Activated CD4-positive, alpha-beta T cell treated with anti-CD3 and anti-CD28 coated beads, Interleukin-2, Interleukin-6, amounts not matched to agents 100 ng/mL and 50 ng/mL, durations not matched to agents 16 hours and 8 hours (primary cell): ENCODE measurements around the gene CDC6.

Source experiments
- DNase-seq: peaks from one replicate; pipeline ENCODE4 v3.0.0-alpha.2; 2020

The CDC6 gene

DNA sequence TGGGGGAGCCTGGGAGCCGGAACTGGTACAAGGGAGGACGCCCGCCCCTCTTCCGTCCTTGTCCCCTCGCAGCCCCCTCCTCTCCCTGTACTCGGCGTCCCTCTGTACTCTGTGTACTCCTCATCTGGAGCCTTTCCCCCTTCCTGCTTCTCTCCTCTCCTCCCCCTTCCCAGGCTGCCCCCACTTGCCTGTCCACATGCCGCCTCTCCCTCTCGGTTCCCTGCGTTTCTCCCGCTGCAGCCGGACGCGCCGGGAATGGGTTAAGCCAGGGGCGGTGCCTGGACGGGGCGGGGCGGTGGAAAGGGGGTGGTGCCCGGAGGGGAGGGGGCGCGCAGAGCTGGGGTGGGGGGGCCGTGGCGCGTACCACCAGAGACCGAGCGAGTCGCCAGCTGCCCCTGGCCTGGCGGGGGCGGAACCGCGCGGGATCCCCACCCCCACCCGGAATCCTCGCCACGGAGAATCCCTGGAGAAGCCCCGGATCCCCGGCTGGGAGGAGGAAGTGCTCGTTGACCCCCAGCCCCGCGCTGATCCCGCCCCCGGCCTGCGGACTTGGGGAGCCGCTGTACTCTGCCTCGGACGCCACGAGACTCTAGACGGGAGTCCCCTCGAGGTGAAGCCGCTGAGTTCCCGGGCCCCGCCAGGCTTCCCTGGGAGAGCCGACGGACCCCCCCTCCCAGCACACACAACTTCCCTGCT, 54.3 kb downstream of the CDC6 start:
- no peak for DNase-seq

DNA sequence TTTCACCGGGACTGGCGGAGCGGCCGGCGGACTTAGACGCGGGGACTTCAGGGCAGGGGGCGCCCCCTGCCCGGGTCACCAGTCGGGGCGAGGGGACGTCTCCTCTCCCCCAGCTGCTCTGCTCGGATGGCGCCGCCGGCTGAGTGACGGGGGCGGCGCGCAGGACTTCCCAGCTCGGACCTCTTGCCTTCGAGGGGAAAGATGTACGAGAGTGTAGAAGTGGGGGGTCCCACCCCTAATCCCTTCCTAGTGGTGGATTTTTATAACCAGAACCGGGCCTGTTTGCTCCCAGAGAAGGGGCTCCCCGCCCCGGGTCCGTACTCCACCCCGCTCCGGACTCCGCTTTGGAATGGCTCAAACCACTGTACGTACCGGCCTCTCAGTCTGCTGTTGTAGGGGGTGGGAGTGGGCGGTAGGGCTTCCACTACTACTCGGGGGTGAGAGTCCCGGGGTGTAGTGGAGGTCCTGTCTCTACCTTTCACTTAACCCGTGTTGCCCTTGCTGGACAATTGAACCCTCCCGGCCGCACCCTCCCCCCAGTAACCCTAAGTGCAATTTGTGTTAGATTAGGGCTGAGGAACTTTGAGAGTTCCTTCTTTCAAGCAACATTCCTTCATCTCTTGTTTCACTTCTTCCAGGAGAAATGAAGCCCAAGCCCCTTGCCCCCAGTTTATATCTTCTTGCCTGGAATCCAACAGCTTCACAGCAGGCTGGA, 55.0 kb downstream of the CDC6 start:
- DNase-seq, result no peak

DNA sequence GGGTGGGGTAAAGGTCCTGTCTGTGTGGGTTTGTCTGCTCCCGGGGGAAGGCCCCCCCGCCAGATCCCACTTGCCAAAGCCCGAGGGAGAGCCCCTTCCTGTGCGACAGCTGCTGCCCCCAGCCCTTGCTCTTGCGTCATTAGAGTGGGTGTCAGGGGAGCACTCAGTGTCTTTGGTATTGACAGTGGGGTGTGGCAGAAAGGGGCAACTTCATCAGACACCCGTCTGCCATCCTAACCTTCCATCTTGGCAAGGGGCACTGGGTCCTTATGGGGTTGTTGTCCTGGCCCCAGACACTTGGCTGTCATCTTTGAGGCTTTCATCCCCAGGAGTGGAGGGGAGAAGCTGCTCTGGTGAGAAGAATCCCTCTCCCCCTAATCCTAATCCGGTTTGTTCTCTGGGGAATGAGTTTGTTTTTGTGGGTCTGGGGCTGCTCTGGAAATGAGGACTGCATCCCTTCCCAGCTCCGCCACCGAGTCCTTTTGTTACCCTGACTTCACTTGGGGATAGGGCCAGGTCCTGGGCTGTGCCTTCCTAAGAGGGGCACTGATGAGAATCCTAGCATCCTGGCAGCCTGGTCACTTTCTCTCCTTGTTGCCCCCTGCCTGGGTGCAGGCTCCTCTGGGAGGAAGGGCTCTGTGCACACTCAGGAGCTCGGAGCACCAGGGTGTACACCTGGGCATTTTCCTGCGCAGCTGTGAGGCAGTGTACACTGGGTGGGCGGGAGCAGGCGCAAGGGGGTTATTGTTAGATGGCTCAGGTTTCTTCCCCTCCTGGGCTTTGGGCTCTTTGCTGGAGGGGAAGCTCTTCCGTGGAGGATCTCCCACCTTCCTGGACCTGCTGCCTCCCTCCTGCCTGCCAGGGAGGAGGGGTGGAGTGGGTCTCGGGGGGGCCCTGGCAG, 55.8 kb downstream of the CDC6 start:
- no peak for DNase-seq

DNA sequence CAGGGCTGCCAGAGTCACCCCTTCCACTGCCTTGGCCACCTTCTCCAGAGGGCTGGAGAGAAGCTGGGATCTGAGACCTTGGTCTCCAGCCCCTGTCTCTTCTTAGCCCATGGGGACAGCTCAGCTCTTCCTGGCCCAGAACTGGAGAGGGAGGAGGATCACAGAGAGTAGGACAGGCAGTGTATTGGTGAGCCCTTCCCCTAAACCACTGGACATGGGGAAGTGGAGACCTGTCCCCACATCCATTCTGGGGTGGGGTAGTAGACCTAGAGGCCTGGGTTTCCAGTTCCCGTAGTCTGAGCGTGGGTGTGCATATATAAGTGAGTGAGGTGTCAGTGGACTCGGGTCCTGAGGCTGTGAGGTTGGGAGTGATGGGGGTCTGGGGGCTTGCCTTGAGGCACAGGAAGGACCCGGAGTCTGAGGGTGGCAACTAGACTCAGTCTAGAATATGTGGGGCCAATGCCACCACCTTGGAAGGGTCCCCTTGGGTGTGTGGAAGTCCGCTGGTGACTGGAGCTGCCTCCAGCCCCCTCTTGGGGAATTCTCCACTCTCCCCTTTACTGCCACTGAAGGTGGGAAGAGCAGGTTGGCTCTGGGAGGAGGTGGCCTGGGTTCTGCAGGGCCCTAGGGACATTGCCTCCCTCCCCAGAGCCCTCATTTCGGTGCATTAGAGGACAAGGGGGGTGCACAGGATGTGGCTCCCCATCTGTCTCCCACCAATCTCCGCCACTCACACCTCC, 56.9 kb downstream of the CDC6 start:
- DNase-seq, result no peak

DNA sequence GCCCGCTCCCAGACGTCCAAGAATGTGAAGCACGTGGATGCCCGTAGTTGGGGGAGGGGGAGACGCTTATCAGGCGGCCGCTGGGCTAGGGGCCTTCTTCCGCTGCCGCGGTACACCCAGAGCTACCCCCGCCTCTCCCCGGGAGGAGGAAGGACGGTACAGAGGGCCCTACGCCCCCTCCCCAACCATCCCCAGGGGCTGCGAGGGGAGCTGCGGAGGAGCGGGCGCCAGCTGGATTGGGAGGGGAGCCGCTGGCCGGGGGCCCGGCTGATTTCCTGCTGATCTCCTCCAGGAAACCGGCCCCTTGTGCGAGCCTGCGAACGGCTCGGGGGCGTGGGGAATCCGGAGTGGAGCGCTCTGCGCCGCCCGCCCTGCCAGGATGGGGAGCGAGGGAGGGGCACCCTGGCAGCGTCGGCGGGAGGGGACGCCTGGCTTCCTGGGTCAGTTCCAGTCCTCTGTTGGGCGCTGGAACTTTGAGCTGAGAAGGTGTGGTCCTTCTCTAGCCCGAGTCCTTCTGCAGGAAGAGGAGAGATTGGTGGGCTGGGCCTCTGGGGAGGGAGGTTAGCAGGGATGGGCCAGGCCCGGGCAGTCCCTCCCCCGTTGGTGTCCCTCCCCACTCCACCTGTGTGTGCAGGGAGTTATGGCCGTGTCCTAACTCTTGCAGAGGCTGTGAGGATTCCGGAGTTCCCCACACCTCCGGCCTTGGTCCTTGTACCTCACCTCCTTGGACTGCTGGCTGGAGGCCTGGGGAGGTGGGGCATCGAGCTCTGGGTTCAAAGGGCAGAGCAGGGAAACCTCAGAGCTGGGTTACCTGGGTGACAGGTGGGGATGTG, 57.7 kb downstream of the CDC6 start:
- DNase-seq, result no peak

DNA sequence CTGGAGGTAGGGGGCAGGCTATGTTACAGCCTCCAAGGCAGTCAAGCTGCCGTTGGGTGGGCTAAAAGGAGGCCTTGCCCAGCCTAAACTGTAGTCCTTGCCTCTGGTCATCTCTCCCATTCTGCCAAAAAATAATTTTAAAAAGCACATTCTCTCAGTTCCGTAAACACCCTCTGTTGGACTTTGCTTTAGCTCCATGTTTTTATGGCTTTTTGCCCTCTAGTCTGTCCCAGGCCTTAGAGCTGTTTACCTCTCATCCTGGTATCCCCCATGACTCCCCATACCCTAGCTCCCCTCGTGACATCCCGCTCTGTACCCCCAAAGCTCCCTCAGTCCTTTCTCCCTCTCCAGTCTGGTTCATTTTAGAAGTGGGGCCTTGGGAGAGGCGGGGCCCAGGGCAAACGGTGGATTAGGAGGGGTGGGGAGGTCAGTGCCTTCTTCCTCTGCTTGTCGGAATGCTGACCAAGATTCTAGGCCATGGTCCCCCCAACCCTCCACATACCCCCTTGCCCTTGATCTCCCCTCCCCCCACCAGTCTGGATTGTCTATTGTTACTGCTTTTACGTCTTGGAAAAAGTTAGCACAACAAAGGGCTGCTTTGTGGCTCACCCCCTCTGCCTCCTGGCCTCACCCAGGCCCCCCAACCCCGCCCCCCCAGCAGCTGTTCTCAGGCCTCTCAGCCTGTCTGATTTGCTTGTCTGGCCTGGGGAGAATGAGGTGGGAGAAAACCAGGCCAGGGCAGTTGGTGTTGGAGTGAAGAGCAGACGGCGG, 58.5 kb downstream of the CDC6 start:
- no peak for DNase-seq

DNA sequence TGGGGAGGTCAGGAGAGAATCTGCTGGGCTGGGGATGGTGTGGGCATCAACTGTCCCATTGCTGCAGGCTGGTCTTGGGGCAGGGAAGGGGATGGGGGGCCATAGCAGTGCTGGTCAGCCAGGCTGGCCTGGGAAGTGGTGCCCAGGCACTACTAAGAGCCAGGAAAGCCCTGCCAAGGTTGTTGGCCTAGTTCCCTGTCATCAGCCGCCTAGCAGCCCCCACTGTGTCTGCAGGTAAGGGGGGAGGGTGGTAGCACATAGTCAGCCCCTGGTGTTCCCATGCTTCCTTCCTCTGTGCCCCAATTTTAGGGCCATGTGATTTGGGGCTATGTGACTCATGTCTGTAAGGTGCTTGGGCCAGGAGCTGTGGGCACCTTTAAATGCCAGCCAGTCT, 59.1 kb downstream of the CDC6 start:
- no peak for DNase-seq

DNA sequence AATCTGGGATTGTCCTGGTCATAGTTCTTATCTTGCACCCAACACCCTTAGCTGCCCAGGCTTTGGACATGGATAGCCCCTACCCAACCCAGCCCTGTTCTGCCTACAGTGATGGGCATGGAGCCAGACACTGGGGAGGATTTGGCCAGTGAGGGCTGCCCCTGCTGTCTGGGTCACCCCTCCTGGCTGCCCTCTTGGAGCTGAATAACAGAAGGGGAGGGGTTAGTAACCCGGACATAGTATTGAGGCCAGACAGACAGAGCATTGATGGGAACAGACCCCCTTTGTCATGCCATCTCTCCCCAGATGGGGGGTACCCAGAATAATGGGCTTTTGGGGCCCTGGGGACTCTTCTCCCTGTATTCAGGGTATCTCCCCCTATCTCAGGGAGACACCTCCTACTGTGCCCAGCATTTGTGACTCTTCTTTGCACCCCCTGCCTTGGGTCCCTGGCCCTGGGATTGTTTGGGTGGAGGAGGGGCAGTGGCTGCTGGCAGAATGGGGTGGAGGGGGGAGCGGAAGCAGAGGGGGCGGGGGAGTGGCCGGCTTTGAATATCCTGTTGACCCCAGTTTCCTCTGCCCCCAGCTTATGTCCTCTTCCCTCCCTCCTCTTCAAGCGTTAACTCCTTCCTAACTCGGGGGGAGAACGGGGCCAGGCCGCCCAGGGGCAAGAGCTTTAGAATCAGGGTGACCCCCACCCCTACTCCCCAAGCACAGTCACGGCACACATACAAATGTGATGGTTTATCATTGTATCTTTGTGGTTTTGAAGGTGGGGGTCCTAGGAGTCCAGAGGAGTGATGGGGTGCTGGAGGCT, 59.8 kb downstream of the CDC6 start:
- no peak for DNase-seq

DNA sequence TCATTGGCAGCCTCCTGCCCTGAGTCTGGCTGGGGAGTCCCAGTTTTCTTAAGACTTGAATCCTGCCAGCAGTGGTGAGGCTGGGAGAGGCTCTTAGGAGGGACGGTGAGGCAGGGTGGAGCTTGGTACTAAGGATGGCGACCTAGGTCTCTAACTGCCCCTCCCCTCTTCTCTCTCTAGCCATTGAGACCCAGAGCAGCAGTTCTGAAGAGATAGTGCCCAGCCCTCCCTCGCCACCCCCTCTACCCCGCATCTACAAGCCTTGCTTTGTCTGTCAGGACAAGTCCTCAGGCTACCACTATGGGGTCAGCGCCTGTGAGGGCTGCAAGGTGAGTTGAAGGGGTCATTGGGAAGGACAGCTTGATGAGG, 60.4 kb downstream of the CDC6 start:
- DNase-seq, result no peak

DNA sequence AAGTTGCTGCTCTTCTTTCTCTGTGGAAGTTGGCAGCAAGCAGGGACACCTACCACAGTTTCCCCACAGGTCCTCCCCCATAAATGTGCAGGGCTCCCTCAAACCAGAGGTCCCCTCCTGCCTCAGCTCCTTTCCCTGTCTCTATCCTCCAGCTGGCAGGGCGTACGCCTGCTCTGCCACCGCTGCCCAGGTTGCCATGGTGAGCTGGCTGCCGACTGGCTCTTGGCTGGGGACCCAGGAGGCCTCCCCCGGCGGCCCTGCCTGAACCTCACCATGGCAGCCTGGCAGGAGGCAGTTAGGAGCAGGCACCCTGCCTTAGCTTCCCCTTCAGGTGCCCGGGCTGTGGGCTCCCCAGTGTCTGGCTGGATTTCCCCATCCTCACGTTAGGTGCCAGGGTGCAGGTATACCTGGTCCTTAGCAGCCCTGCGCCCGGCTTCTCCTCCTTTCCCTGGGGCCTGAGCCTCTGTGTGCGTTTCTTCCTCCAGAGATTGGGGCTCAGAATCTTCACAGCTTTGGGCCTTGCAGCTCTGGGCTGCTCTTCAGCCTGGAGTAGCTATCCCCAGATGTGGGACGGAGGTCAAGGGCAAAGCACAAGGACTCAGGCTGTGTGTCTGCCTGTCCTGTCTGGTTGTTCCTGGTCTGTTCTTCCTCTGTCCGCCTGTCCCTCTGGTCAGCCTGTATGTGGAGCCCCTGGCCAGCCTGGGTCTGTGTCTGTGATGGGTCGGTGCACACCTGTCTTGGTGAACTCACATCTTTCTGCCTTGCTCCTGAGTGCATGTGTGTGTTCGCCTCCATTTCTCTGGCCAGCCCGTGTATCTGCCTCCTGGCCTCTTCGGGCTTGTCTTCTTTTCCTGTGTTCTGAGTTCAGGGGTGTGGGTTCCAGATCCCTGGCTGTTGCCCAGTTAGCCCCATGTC, 61.1 kb downstream of the CDC6 start:
- DNase-seq, result no peak

DNA sequence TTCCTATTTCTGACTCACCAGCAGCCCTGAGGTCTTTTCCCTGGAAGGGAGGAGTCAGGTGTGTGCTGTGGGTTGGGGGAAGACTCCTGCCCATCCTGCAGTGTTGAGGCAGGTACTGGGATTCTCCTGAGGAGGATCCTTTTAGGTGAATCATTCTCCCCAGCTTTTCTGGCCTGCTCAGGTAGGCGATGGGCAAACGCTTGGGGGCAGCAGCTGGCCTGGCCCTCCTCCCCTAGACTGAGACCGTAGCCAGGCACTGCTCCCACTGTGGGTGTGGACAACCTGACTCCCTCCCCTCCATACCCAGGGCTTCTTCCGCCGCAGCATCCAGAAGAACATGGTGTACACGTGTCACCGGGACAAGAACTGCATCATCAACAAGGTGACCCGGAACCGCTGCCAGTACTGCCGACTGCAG, 61.8 kb downstream of the CDC6 start:
- DNase-seq, result no peak

DNA sequence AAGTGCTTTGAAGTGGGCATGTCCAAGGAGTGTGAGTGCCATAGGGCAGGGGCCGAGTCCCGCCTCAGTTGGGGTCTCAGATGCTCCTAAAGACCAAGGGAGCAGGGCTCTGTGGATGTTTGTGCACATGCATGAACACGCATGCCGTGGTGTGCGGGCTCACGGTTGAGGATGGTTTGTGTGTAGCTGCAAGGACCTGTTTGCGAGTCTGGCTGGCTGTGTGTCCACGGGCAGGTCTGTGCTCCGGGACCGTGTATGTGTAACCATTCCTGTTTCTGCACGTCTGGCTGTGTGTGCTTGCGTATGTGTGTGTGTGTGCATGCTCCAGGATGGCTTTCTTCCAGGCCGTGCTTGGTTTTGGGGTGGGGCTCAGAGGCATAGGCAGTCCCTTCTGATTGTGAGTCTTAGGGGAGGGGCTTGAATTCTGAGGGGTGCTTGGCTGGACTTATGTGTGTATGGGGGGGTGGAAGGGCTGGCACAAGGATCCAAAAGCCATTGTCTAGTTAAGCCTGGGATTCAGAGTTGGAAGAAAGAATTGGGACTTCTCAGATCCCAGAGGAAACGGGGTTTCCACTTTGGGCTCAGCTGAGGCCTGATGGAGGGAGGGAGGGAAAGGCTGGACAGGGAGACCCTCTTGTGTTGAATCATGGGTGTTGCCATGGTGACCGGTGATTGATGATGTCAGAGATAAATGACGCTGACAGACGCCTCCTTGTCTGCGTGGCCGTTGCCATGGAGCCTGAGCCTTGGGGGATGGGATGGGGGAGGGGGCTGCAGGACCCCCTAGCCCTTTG, 62.4 kb downstream of the CDC6 start:
- no peak for DNase-seq

DNA sequence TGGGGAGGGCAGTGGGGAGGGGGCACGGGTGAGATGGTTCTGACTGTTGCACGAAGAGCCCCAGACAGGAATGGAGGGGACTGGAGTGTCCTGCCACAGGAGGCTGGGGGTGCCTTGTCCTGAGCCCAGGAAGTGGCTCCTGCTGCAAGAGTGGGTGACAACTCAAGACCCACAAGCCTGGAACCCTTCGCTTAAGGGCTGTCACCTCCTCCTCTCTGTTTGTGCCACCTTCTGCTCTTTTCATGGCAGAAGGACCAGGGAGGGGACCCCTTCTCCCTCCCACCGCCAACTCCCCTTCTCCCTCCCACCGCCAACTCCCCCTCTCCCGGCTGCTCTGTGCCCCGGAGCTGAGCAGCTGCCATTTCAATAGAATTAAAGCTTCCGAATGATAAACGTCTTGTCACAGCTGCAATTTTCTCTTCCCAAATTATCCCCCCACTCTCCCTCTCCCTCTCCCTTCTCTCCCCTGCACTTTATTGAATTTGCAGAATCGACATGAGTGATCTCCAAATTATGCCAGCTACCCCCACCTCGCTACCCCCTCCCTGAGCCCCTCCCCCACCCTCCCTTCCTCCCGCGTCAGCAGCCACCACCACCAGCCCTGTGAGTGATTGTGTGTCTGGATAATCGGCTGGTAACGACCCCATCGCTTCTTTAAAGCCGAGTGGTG, 63.1 kb downstream of the CDC6 start:
- no peak for DNase-seq

DNA sequence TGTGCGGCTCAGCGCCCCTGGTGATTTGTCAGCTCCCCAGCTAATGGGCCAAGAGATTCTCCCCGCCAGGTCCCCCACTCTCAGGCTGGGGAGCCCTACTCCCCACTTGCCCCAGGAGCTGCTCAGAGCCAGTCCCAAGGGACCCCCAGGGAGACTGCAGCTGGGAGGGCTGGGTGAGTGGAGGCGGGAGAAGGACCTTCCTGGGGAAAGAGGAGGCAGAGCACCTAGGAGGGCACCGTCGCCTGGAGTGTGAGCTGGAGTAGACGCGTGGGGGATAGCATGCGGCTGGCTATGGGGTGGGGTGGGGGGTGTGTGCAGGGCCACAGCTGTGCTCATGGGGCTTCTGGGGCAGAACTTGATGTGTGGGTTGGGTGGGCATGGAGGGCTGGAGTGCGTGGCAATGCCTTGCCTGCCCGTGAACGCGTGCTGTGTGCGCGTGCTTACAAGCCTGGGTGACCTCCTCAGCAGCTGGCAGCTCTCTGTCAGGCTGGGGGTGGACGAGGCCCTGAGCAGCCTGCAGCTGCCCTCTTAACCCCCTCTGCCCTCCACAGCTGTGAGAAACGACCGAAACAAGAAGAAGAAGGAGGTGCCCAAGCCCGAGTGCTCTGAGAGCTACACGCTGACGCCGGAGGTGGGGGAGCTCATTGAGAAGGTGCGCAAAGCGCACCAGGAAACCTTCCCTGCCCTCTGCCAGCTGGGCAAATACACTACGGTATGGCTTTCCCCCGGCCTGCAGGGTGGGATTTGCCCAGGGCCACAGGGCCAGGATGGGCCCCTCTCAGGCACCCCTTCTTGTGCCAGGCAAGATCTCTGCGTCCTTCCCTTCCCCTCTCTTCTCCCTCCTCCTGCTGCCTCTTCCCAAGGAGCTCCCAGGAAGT, 63.9 kb downstream of the CDC6 start:
- no peak for DNase-seq

DNA sequence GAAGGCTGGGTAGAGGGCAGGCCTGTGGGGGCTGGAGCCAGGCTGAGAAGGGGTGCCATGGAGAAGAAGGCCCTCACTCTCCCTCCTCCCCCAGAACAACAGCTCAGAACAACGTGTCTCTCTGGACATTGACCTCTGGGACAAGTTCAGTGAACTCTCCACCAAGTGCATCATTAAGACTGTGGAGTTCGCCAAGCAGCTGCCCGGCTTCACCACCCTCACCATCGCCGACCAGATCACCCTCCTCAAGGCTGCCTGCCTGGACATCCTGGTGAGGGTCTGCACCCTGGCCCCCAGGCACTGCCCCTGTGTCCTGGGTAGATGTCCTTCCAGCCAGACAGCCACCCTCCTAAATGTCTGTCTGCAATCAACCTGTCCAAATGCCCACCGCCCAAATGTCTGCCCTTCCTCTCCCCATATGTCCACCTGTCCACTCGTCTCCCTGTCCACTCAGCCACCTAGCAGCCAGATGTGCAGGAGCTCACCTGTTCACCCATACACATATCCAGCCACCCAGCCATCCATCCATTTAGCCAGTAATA, 64.6 kb downstream of the CDC6 start:
- DNase-seq, result no peak

DNA sequence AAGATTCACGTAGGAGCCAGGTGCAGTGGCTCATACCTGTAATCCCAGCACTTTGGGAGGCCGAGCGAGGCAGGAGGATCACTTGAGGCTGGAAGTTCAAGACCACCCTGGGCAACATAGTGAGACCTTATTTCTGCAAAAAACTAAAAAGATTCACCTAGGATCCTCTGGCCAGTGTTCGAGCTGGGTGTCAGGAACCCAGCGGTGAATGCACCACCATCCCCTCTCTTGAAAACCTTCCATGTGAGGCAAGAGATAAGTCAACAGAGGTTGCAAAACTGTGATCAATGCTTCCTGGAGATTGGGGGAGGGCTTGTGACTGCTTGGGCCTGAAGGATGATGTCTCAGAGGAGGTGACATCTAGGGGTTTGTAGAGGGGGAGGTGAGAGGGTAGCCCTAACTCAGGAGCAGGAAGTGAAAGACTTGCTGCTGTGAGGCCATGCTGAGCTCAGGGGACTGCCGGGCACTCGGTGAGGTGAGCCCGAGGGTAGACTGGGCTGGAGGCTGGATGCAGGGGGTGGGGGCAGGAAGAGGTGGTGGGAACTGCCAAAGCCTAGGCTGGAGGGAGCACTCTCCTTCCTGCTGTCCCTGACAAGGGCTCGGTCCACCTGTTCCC, 65.2 kb downstream of the CDC6 start:
- no peak for DNase-seq
